Bone marrow (tissue), 2 donors: ENCODE measurements around the gene SMIM31.

Source experiments
- DNase-seq, 2 donors: peaks; one replicate each; lab custom pipeline; 2025; lab: John Stamatoyannopoulos, UW

Gene SMIM31

GRCh38 chr4:164753873-164754488 lies at the start of gene SMIM31:
SMIM31 (plus strand) TSS chr4:164754131; CDS start chr4:164770444, 16,313 bp downstream.
- DNase-seq: no peak

GRCh38 chr4:164706675-164707074 lies 47.3 kb upstream of the SMIM31 start:
- DNase-seq: no peak

GRCh38 chr4:164716901-164717300 lies 37.0 kb upstream of the SMIM31 start:
- DNase-seq: no peak

- no peak for DNase-seq
These were observed 35.1 kb upstream of the SMIM31 start for GRCh38 chr4:164718827-164719226.

- DNase-seq: no peak
These were observed 28.9 kb upstream of the SMIM31 start for GRCh38 chr4:164725066-164725465.

GRCh38 chr4:164730705-164731393 lies 23.1 kb upstream of the SMIM31 start:
- no peak for DNase-seq

GRCh38 chr4:164731827-164732474 lies 22.0 kb upstream of the SMIM31 start:
- no peak for DNase-seq

GRCh38 chr4:164734484-164734883 lies 19.4 kb upstream of the SMIM31 start:
- DNase-seq: no peak

GRCh38 chr4:164748375-164748774 lies 5.6 kb upstream of the SMIM31 start:
- no peak for DNase-seq

GRCh38 chr4:164755432-164755831 lies 1.5 kb downstream of the SMIM31 start:
- DNase-seq: no peak

GRCh38 chr4:164756686-164757085 lies 2.8 kb downstream of the SMIM31 start:
- no peak for DNase-seq

- no peak for DNase-seq
These were observed 7.3 kb downstream of the SMIM31 start for GRCh38 chr4:164761241-164761640.

GRCh38 chr4:164761746-164762275 lies 7.9 kb downstream of the SMIM31 start:
- DNase-seq: no peak

- DNase-seq: no peak
These were observed 11.2 kb downstream of the SMIM31 start for GRCh38 chr4:164765096-164765495.

GRCh38 chr4:164765833-164766232 lies 11.9 kb downstream of the SMIM31 start:
- no peak for DNase-seq

- DNase-seq: no peak
These were observed 14.6 kb downstream of the SMIM31 start for GRCh38 chr4:164768516-164768915.

GRCh38 chr4:164770010-164770724 lies 16.2 kb downstream of the SMIM31 start:
- no peak for DNase-seq

GRCh38 chr4:164771088-164771487 lies 17.2 kb downstream of the SMIM31 start:
- DNase-seq: no peak

GRCh38 chr4:164772076-164772475 lies 18.1 kb downstream of the SMIM31 start:
- DNase-seq: no peak

GRCh38 chr4:164779080-164779479 lies 25.1 kb downstream of the SMIM31 start:
- no peak for DNase-seq

GRCh38 chr4:164779811-164780216 lies 25.9 kb downstream of the SMIM31 start:
- no peak for DNase-seq

- DNase-seq: no peak
These were observed 26.9 kb downstream of the SMIM31 start for GRCh38 chr4:164780839-164781238.
